Hippocampal formation (tissue), 2 donors: ENCODE measurements around the gene VASP.

ENCODE experiments used
- DNase-seq, 2 donors: peaks; one replicate each; lab custom pipeline; 2025; lab: John Stamatoyannopoulos, UW

Gene VASP

DNA sequence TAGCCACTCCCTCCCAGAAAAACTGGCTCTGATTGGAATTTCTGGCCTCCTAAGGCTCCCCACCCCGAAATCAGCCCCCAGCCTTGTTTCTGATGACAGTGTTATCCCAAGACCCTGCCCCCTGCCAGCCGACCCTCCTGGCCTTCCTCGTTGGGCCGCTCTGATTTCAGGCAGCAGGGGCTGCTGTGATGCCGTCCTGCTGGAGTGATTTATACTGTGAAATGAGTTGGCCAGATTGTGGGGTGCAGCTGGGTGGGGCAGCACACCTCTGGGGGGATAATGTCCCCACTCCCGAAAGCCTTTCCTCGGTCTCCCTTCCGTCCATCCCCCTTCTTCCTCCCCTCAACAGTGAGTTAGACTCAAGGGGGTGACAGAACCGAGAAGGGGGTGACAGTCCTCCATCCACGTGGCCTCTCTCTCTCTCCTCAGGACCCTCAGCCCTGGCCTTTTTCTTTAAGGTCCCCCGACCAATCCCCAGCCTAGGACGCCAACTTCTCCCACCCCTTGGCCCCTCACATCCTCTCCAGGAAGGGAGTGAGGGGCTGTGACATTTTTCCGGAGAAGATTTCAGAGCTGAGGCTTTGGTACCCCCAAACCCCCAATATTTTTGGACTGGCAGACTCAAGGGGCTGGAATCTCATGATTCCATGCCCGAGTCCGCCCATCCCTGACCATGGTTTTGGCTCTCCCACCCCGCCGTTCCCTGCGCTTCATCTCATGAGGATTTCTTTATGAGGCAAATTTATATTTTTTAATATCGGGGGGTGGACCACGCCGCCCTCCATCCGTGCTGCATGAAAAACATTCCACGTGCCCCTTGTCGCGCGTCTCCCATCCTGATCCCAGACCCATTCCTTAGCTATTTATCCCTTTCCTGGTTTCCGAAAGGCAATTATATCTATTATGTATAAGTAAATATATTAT is 33.3 kb upstream of the VASP start:
- no peak for DNase-seq

DNA sequence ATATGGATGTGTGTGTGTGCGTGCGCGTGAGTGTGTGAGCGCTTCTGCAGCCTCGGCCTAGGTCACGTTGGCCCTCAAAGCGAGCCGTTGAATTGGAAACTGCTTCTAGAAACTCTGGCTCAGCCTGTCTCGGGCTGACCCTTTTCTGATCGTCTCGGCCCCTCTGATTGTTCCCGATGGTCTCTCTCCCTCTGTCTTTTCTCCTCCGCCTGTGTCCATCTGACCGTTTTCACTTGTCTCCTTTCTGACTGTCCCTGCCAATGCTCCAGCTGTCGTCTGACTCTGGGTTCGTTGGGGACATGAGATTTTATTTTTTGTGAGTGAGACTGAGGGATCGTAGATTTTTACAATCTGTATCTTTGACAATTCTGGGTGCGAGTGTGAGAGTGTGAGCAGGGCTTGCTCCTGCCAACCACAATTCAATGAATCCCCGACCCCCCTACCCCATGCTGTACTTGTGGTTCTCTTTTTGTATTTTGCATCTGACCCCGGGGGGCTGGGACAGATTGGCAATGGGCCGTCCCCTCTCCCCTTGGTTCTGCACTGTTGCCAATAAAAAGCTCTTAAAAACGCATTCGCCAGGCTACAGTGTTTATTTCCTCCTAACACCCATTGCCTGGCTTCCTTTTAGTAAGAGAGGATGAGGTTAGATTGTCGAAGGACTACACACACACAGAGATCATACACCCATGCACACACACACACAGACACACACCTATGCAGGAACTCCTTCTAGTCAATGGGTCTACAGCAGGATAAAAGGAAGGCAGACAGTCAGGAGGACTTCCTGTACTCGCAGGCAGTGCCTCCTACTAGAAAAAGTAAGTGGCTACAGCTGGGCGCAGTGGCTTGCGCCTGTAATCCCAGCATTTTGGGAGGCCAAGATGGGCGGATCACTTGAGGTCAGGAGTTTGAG is 32.4 kb upstream of the VASP start:
- DNase-seq: no peak

DNA sequence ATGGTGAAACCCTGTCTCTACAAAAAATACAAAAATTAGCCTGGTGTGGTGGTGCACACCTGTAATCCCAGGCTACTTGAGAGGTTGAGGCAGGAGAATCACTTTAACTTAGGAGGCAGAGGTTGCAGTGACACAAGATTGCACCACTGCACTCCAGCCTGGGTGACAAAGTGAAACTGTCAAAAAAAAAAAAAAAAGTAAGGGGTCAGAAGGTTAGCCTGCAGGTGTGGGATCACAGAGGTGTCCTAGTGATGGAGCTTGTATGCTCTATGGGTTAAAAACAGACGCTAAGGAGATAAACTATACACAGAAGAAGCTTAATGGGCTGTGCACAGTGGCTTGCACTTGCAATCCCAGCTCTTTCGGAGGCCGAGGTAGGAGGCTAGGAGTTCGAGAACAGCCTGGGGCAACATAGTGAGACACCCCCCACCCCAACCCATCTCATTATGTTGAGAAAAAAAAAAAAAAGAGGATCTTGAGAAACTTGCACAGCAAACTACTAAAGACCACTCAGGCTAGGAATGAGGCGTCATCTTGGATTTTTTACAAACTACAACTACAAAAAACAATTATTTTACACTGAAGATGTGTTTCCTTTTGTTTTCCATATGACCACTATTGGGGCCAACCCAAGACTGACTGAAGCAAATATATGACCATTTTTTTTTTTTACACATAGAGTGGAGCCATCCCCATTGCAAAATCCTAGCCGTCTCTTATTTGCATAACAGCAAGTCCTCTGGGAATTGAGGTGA is 31.6 kb upstream of the VASP start:
- DNase-seq: no peak

DNA sequence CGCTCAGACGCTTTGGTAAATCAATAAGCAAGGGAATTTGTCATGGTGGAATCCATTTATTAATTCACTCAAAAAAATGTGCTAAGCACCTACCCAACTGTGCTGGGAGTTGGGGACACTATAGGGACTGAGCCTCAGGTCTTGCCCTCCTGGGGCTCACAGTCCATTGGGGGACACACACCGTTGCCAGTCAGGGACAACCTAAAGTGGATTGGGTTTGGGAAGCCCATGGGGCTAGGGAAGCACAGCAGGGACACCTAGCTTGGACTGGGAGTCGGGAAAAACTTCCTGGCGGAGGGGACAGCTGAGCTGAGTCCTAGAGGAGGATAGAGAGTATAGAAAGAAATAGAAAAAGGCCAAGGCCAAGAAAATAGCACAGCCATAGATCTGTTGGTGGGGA is 31.0 kb upstream of the VASP start:
- no peak for DNase-seq

DNA sequence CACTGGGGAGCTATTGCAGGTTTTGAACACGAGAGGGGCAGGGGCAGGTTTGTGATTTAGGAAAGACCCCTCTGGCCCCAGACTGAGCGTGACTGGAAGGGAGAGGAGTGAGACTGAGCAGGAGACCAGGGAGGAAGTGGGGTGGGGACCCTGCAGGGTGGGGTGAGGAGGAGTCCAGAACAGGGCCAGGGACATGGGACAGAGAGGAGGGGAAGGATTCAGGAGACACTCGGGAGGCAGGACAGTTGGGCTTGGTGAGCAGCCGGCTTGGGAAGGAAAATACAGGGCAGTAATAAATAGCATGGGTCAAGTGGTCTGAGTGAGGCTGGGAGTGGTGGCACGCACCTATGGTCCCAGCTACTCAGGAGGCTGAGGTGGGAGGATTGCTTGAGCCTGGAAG is 30.1 kb upstream of the VASP start:
- DNase-seq: no peak

DNA sequence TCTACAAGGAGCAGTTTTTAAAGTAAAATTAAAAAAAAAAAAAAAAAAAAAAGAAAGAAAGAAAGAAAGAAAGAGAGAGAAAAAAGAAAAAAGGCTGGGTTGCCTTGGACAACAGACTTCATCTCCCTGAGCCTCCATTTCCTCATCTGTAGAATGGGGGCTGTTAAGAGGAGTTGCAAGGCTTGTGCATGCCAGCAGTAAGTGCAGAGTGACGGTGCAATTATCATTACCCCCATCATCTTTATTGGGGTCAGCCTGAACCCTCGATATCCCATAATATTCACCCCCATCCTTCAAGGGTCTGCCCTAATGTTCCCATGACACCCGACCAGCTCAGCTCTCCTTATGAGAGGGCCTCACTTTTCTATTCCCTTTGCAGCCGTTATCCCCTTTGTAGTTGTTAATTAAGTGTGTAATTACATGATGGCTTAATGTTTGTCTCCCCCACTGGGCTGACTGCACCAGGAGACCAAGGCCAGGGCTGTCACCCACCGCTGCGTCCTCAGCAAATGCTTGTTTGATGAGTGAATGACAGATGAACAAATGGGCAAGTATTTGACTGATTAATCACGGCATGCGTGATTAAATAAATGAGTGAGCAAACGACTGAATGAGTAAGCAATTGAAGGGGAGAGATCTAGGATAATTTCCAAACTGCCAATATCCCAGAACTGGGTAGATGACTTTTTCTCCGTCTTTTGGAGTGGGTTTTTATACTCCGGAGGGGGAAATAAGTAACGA is 29.4 kb upstream of the VASP start:
- DNase-seq: no peak

DNA sequence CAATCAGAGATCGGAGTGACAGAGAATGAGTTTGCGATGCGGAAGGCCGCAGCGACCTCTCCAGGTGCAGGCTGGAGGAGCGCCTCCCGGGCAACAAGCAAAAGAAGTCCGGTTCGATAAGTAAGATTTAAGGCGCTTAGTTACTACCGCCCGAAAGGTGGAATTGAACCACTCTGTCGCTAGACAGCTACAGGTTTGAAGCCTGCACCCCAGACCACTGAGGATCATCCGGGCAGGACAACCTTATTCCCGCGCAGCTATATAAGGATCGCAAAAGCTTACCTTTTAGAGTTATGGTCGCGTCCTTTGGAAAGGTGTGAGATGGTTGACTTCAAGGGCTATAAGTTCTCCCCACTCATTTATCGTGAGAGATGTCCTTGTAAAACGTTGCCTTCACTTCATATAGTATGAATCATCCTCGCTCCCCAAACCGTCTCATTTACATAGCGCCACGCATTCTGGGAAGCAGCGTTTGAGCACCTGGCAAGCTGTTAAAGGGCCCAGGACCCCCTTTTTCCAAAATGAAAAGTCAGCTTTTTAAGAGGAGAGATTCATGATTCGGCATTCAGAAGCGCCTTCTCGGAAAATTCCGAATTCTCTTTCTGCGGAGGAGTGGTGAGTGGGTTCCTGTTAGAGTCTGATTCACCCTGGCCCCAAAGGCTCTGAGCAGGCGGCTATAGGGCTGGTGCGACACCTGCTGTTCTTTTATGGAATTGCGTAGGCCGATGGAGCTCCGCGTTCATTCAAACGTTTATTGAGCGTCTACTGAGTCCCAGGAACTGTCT is 28.6 kb upstream of the VASP start:
- DNase-seq: peak; percentile 78 to 82

DNA sequence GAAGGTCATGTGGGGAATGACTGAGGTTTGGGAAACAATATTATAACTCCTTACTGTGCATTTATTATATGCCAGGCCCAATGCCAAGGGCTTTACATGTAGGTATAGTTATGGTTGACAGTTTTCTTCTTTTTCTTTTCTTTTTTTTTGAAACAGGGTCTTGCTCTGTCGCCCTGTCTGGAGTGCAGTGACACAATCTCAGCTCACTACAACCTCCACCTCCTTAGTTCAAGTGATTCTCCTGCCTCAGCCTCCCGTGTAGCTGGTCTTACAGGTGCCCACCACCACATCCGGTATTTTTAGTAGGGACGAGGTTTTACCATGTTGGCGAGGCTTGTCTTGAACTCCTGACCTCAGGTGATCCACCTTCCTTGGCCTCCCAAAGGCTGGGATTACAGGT is 24.2 kb upstream of the VASP start:
- no peak for DNase-seq

DNA sequence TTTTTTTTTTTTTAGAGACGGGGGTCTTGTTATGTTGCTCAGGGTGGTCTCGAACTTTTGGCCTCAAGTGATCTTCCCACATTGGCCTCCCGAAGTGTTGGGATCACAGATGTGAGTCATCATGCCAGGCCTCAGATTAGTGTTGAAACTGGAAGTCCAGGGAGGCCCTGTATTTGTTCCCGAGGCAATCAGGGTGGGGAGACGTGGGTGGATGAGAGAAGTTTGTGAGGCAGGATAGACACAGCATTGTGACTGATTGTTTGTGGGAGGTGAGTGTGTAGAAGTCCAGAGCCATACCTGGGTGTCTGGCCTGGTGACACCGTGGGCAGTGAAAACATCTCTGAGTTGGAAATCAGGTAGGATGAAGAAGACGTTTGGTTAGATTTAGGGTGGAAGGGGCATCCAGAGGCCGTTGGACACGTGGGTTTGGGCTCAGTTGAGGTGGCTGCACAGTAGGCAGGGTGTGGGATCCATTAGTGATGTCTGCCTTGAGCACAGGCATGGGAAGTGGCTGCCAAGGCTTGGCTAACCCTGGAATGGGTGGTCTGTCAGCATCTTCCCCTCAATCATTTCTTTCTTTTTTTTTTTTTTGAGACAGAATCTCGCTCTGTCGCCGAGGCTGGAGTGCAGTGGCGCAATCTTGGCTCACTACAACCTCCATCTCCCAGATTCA is 22.9 kb upstream of the VASP start:
- no peak for DNase-seq

DNA sequence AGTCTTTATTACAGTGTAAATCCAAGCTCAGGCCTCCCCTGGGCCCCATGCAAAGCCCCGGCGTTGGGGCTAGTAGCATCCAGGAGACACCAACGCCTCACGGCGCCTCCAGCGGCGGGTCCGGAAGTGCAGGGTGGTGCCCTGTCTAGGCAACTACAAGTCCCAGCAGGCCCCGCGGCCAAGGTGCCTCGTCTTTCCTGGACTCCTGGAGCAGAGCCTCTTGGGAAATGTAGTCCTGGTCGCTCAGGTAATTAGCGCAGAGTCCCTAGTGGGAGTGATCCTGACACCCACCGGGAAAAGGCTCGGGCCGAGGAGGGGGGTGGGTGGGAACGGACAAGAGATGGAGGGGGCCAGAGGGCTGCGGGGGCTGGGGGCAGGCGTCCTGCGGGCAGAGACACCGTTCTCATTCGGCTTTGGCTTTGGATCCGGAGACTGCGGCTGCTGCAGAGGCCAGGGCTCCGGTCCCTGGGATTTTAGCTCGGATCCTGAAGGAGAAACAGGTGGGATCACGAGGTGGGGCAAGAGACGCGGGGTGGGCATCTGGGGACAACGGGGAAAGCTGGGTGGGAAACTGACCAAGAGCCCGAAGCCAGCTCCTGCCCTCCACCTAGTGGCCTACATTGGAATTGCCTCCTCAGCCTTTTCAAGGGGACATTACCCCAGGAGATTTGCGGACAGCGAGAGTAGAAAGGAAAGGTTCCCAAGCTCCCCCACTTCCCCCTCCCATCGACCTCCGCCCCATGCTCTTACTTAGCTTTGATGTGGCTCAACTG is 21.8 kb upstream of the VASP start:
- DNase-seq: peak; percentile 88 to 94

DNA sequence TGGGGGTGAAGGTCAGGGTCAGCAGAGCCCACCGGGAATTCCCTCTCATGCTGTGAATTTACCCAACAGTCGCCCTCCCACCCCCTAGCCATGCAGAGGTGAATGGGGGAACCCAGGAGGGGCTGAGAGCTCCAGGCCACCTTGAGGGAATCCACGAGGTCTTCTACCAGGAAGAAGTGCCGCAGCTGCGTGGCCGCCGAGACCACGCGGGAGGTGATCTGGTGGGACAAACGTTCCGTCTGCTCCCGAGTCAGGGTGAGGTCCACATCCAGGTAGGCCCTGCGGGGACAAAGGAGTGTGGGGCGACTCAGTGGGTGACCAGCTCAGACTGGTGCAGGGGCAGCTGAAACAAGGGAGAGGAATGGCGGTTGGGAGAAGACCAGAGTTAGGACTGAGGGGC is 18.6 kb upstream of the VASP start:
- no peak for DNase-seq

DNA sequence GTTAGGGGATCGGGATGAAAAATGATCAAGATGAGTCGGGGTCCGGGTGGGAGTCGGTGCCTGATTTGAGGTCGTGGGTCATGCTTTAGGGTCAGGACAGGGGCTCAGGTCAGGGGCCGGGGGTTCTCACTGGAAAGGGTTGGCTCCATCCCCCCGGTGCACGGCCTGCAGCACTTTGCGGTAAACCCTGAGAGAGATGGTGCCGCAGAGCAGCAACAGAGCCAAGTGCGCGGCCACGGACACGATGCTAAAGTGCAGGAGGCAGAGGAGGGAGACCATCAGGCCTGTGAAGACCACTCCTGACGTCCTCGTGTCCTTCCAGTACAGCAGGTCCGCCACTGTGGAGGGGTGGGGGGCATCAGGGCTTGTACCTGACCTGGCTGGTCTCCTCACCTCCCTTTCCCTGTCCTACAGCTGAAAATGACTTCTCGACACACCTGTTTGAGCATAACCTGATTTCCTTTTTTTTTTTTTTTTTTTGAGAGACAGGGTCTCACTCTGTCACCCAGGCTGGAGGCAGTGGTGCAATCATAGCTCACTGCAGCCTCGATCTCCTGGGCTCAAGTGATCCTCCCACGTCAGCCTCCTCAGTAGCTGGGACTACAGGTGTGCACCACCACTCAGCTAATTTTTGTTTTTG is 17.9 kb upstream of the VASP start:
- DNase-seq: no peak

DNA sequence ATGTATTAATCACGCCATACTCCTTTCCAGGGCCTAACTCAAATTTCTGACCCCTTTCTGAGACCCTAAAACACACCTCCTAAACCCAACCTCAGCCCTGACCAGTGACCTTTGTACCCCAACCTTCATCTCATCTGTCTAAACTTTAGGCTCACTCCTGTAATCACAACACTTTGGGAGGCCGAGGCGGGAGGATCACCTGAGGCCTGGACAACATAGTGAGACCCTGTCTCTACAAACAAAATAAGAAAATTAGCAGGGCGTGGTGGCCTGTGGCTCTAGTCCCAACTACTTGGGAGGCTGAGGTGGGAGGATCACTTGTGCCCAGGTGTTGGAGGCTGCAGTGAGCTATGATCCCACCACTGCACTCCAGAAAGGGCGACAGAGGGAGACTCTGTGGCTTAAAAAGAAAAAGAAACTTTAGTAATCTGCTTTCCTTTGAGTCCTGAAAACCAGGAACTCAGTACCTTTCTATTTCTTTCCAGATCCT is 15.1 kb upstream of the VASP start:
- no peak for DNase-seq

DNA sequence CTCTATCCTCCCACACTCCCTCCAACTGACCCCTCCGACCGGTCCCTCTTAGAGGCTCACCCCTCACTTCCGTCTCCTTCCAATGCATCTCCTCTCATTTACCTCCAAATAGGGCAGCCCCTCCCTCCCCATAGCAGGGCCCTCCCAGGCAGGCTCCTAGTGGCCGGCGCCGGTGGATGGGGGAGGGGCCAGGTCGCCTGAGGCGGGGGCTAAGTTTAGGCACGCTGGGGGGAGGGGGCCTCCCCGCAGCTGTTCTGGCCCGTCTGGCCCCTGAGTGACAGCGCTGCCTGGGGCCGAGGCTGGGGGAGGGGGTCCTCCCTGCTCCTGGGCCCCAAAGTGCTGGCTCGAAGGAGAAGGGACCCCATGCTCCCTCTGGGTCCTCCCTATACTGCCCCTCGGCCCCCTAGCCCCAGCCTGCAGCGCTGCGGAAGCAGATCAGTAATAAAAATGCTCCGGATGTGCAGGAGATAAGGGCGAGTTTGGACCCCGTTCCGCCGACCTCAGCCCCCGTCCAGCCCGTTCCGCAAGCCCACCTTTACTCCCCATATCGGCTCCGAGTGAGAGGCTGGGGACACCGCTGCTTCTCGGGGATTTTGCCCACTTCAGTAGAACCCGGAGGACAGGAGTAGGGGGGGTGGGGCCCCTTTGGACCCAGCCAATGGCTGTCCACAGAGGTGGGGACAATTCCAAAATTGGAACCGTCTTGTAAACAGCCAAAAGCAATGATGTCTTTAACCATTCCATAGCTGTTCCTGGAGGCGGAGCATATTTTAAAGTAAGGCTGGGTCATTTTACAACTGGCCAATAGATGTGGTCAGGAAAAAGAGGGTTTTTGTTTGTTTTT is 14.4 kb upstream of the VASP start:
- peak in 1 of 2 donors; percentile 13 for DNase-seq

DNA sequence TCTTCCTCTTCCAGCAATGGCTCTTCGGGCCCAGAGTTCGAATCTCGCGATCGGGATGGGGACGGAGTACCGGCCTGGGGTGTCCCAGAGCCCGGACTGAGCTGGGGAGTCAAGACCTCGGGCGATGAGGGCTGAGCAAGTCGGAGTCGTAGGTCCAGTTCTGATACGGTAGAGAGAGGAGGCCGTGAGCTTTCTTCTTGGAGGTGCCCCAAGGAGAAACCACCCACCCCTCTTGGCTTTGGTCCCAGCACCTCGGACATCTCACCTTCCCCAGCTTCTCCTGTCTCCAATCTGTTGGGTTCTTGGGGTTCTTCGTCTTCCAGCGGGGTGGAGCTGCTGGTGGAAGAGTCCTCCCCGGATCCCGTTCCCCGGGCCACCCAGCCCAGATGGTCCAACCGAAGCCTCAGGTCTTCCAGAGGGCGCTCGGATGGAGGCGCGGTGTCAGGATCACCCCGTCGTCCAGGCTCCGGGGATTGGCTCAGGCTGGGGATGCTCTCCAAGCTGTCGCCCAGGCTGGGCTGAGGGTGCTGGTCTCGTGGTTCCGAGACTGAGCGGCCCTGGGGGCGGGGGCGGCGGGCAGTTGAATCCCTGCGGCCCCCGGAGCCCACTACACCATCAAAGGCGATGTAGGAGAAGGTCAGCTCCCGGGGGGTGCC is 12.9 kb upstream of the VASP start:
- no peak for DNase-seq

DNA sequence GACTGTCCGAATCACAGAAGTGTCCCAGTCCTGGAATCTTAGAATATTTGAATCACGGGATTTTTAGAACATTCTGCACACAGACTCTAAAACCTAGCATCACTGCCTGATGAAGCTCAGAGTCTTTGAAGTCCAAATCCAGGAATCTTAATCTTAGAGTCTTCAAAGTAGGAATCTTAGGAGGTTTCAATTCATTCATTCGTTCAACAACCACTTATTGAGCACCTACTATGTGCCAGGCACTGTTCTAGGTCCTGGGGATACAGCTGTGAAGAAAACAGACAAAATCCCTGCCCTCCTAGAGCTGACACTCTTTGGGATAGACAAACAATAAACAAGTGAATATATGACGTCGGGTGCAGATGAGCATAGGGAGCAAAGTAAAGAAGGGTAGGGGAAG is 12.1 kb upstream of the VASP start:
- no peak for DNase-seq

DNA sequence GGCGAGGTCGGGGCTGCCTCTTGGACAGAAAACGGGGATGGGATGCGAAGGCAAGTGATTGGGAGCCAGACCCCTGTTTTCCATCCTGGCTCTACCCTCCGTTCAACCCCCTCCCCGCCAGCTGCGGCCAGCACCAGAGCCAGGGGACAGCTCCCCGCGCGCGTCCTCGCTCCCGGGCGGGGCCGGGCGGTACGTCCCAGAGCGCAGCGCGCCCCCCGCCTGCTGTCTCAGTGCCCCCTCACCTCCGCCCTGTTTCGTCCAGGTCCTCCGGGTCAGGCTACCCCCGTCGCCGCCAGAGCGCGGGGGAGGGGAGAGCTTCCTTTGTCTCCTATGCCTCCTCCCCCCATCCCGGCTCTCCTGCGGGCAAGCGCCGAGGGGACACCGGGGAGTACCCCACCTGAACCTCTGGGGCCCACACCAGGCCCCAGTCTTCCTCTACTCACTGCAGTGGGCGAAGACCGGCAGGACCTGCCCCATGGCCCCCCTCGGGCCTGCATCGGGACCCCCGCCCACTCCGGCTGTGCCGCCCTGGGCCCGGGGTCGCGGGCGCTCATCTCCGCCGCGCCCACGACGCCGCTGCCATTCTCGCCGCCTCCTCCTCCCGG is 10.8 kb upstream of the VASP start:
- no peak for DNase-seq
